8988T (cell line): ENCODE data around the gene FASTKD1.

Experiments
- DNase-seq: peaks from one replicate; pipeline ENCODE4 v3.0.0; 2011

The FASTKD1 gene

GRCh38 chr2:169504651-169505050, 69.0 kb downstream of the FASTKD1 start:
- no peak for DNase-seq

- DNase-seq: no peak
Measured at GRCh38 chr2:169495310-169495928, 78.2 kb downstream of the FASTKD1 start.

- DNase-seq: no peak
Measured at GRCh38 chr2:169493360-169493759, 80.3 kb downstream of the FASTKD1 start.

- DNase-seq: no peak
Measured at GRCh38 chr2:169491378-169491777, 82.3 kb downstream of the FASTKD1 start.

- DNase-seq: no peak
Measured at GRCh38 chr2:169490834-169491233, 82.8 kb downstream of the FASTKD1 start.

- no peak for DNase-seq
Measured at GRCh38 chr2:169486487-169486886, 87.2 kb downstream of the FASTKD1 start.

- no peak for DNase-seq
Measured at GRCh38 chr2:169485650-169486138, 88.0 kb downstream of the FASTKD1 start.

- DNase-seq: no peak
Measured at GRCh38 chr2:169480079-169480465, 93.6 kb downstream of the FASTKD1 start.
